Peyer's patch (tissue), 4 donors: ENCODE data around the gene NPBWR2. TPM values are rescaled to one million over a fixed set of nuclear protein-coding genes. Genes with fewer than 3 reads are reported as not detected.
"Not testable (repeated sequence)": the region's sequence is repeated elsewhere in the genome, so short reads cannot be mapped to it uniquely, and the experiment has no call there.

Experiments
- DNase-seq, 3 donors: peaks; one replicate each; pipeline ENCODE4 v3.0.0-alpha.2; 2017 to 2019
- H3K27ac ChIP-seq, 4 donors: fragments of 200-600 bp; sonication (generic); one replicate each; pipeline ENCODE4 v1.5.1; 2016 to 2019
- H3K27me3 ChIP-seq, 2 donors: fragments of 200-600 bp; sonication (generic); one replicate each; pipeline ENCODE4 v1.5.1; 2019
- H3K36me3 ChIP-seq, 3 donors: fragments of 200-600 bp; sonication (generic); one replicate each; pipeline ENCODE4 v1.5.1; 2016 to 2019
- H3K4me1 ChIP-seq, 4 donors: fragments of 200-600 bp; sonication (generic); one replicate each; pipeline ENCODE4 v1.5.1; 2016 to 2019
- H3K4me3 ChIP-seq, 4 donors: fragments of 200-600 bp; sonication (generic); 1 replicate in 3 of 4; 2 replicates in 1 of 4; pipeline ENCODE4 v1.5.1; 2016 to 2019; ENCODE audit warnings: mild to moderate bottlenecking in 1 of 4
- H3K9me3 ChIP-seq, 4 donors: fragments of 200-600 bp; sonication (generic); one replicate each; pipeline ENCODE4 v1.5.1; 2016 to 2019; ENCODE audit warnings: mild to moderate bottlenecking in 1 of 4
- CTCF ChIP-seq, 6 experiments: fragments of 450-650 bp in 4 of 6; fragments of 200-600 bp in 2 of 6; sonication (generic) in 1 of 6; IDR thresholded peaks; one replicate each; pipeline ENCODE4 v1.5.1; 2017 to 2019; ENCODE audit warnings: antibody characterized with exemption in 6 of 6, mild to moderate bottlenecking in 3 of 6, moderate library complexity in 1 of 6
- POLR2A ChIP-seq, 2 donors: fragments of 450-650 bp; IDR thresholded peaks; one replicate each; pipeline ENCODE4 v1.5.1; 2017; ENCODE audit warnings: antibody characterized with exemption in 2 of 2, mild to moderate bottlenecking in 2 of 2, moderate library complexity in 2 of 2
- total RNA-seq, 4 donors: library from RNA; depleted of rRNA; stranded (reverse); fragments of >200 nt; gene quantifications; one replicate each; pipeline ENCODE4 v1.1.0, GENCODE V29; 2016

NPBWR2 gene
- total RNA-seq, 4 donors from 2014 or later = not detected

DNA sequence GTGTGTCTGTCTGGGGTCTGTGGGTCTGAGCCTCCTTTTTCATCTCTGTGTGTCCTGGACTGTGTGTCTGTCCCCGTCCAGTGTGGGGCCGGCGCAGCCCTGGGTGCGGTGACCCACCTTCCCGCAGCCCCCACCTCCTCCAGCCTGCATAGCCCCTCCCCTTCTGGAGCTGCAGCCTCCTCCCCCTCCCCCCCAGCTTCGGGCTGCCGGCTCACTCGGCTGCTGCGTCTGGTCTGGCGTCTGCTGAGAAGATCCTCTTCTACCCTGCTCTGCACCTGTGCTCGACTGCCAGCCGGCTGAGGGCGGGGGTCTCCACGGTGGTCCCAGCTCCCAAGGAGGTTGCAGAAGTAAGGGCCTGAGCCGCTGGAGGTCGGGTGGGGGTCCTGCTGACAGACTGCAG is 15.6 kb downstream of the NPBWR2 start:
- Histone ChIP-seq H3K27me3 (no peaks in the 10 kb centered on the region), H3K4me3 (no peak overlapping the region), H3K27ac (no peak overlapping the region), H3K4me1 (peaks cover 0 to 4% (median 0%) of the 10 kb centered on the region in 4 donors), H3K36me3 (no peaks in the 10 kb centered on the region), H3K9me3 (no peaks in the 10 kb centered on the region)
- TF ChIP-seq POLR2A (IDR thresholded peaks at IDR 0.05) = no peak
- TF ChIP-seq CTCF (IDR thresholded peaks at IDR 0.05) = no peak
- no peak for DNase-seq

- Histone ChIP-seq H3K27ac (no peak overlapping the region), H3K36me3 (no peaks in the 10 kb centered on the region), H3K9me3 (no peaks in the 10 kb centered on the region), H3K4me3 (no peak overlapping the region), H3K4me1 (peaks cover 0 to 4% (median 0%) of the 10 kb centered on the region in 4 donors), H3K27me3 (no peaks in the 10 kb centered on the region)
- TF ChIP-seq POLR2A (IDR thresholded peaks at IDR 0.05) = no peak
- no peak for TF ChIP-seq CTCF (IDR thresholded peaks at IDR 0.05)
- DNase-seq = no peak
Measured at GRCh38 chr20:64091340-64091739, 16.0 kb downstream of the NPBWR2 start.

DNA sequence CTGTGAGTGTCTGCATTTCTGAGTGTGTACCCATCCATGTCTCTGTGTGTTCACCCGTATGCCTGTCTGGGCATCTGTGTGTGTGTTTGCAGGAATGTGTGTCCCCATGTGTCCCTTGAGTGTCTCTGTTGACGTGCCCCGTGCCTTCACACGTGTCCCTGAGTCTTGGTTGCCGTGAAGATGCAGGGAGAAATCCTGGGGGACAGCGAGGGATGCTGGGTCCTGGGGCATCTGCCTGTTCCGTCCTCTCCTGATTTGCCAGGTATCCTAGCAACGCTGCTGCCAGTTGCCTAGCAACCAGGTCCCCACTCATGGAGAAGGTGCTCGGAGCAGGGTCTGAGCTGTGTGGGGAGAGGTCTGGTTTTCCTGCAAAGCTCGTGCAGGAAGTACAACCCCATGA is 17.2 kb downstream of the NPBWR2 start:
- no peaks in the 10 kb centered on the region for H3K36me3 ChIP-seq
- TF ChIP-seq POLR2A (IDR thresholded peaks at IDR 0.05) = no peak
- TF ChIP-seq CTCF (IDR thresholded peaks at IDR 0.05) = no peak
- no peaks in the 10 kb centered on the region for H3K27me3 ChIP-seq
- H3K4me3 ChIP-seq = no peak overlapping the region
- H3K27ac ChIP-seq = no peak overlapping the region
- no peak for DNase-seq
- H3K9me3 ChIP-seq = no peaks in the 10 kb centered on the region
- H3K4me1 ChIP-seq = no peaks in the 10 kb centered on the region

GRCh38 chr20:64088586-64088985 is 18.8 kb downstream of the NPBWR2 start:
- H3K27me3 ChIP-seq = peaks cover 0 to 13% of the 10 kb centered on the region in 2 donors
- DNase-seq = not testable (repeated sequence)

DNA sequence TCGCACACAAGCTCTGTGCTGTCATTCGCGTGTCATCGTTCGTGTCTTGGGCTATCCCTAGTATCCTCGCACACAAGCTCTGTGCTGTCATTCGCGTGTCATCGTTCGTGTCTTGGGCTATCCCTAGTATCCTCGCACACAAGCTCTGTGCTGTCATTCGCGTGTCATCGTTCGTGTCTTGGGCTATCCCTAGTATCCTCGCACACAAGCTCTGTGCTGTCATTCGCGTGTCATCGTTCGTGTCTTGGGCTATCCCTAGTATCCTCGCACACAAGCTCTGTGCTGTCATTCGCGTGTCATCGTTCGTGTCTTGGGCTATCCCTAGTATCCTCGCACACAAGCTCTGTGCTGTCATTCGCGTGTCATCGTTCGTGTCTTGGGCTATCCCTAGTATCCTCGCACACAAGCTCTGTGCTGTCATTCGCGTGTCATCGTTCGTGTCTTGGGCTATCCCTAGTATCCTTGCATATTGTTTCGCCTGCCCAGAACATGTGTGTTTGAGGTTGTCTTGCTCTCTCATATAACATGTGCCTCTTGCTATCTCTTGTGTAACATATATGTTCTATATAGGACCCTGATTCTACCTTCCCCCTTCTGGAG is 20.0 kb downstream of the NPBWR2 start:
- H3K27me3 ChIP-seq = peaks cover 0 to 15% of the 10 kb centered on the region in 2 donors
- not testable (repeated sequence) for H3K36me3 ChIP-seq, H3K9me3 ChIP-seq

More at GRCh38 chr20:64088586-64088985, 18.8 kb downstream of the NPBWR2 start:
- H3K36me3 ChIP-seq, H3K27ac ChIP-seq, H3K4me3 ChIP-seq, H3K9me3 ChIP-seq: not testable (repeated sequence)
- peaks cover 0 to 11% (median 6%) of the 10 kb centered on the region in 4 donors for H3K4me1 ChIP-seq

DNA sequence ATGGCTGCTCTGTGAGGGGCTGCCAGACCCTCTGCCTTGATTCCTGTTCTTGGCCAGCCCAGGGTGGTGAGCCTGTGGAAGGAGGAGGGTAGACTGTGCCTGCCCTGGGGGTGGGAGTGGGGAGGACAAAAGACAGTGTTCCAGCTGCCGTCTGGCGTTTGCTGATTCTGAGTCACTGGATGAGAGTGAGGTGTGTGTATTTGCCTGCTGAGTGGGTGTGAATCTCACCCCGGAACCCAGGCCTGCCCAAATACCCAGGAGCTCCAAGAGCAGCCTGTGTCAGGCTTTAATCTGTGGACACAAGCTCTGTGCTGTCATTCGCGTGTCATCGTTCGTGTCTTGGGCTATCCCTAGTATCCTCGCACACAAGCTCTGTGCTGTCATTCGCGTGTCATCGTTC is 20.6 kb downstream of the NPBWR2 start:
- no peak for DNase-seq
- Histone ChIP-seq H3K9me3 (no peaks in the 10 kb centered on the region), H3K4me1 (peaks cover 0 to 24% (median 12%) of the 10 kb centered on the region in 4 donors), H3K27ac (no peak overlapping the region), H3K36me3 (no peaks in the 10 kb centered on the region), H3K4me3 (no peak overlapping the region), H3K27me3 (peaks cover 0 to 15% of the 10 kb centered on the region in 2 donors)
- TF ChIP-seq CTCF (IDR thresholded peaks at IDR 0.05) = no peak

More for the DNA sequence above, 20.0 kb downstream of the NPBWR2 start:
- peaks cover 0 to 20% (median 12%) of the 10 kb centered on the region in 4 donors for H3K4me1 ChIP-seq
- H3K27ac ChIP-seq, DNase-seq, H3K4me3 ChIP-seq: not testable (repeated sequence)

DNA sequence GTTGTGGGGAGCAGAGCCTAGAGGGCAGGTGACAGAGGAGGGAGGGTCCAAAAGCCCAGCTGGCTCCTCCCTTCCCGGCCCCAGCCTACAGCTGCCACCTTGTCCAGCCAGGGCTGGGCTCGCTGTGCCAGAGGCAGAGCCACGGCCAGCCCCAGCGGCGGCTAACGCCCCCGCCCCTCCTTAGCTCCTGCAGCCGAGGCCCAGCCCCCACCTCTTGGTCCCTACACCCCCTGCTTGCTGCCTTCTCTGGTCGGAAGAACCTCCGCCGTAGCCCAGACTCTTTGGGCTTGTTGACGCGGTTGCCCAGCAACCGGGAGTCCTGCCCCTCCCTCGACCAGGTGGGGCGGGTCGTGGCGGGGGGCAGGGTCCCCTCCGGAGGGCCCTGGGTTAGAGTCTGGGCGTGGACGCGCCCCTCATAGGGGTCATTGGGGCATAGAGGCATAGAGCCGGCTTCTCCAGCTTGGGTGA is 22.6 kb downstream of the NPBWR2 start:
- Histone ChIP-seq H3K27ac (no peak overlapping the region), H3K9me3 (no peaks in the 10 kb centered on the region), H3K4me1 (peaks cover 0 to 24% (median 12%) of the 10 kb centered on the region in 4 donors), H3K36me3 (no peaks in the 10 kb centered on the region), H3K27me3 (peaks cover 0 to 15% of the 10 kb centered on the region in 2 donors), H3K4me3 (no peak overlapping the region)
- DNase-seq = no peak
- TF ChIP-seq POLR2A (IDR thresholded peaks at IDR 0.05) = no peak
- TF ChIP-seq CTCF (IDR thresholded peaks at IDR 0.05) = no peak
